Measurements from ENCODE around the gene NTRK2.

Gene NTRK2

DNA sequence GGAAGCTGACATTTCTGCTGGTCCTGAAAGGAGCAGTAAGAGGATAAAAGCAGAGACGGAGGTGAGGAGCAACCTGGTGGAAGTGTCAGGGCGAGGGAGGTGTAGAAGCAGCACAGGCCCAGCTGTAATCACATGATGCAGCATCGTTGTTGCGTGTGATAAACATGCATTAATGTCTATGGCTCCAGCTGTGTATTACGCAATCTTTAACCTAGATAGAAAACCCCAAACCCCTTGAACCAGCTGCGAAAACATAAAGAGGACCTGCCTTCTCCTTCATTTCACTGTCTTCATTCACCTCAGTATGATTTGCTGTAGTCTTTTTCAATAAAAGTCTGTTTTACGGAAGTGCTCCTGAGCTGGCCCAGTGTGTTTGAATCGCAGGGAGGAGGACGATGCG, 162.9 kb downstream of the NTRK2 start:
- DNase-seq (ENCODE audit: low read depth) = no peak
- TF ChIP-seq, protein P1, sequence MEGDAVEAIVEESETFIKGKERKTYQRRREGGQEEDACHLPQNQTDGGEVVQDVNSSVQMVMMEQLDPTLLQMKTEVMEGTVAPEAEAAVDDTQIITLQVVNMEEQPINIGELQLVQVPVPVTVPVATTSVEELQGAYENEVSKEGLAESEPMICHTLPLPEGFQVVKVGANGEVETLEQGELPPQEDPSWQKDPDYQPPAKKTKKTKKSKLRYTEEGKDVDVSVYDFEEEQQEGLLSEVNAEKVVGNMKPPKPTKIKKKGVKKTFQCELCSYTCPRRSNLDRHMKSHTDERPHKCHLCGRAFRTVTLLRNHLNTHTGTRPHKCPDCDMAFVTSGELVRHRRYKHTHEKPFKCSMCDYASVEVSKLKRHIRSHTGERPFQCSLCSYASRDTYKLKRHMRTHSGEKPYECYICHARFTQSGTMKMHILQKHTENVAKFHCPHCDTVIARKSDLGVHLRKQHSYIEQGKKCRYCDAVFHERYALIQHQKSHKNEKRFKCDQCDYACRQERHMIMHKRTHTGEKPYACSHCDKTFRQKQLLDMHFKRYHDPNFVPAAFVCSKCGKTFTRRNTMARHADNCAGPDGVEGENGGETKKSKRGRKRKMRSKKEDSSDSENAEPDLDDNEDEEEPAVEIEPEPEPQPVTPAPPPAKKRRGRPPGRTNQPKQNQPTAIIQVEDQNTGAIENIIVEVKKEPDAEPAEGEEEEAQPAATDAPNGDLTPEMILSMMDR (IDR thresholded peaks at IDR 0.05; ENCODE audit: low read depth, low read length, missing control alignments) = no peak
- in situ Hi-C loops (cut with HindIII; ENCODE audit: low sequenced_read_pairs) = no loop called here
- no peak overlapping the region for H3K4me3 ChIP-seq (ENCODE audit: low read depth, low read length)

DNA sequence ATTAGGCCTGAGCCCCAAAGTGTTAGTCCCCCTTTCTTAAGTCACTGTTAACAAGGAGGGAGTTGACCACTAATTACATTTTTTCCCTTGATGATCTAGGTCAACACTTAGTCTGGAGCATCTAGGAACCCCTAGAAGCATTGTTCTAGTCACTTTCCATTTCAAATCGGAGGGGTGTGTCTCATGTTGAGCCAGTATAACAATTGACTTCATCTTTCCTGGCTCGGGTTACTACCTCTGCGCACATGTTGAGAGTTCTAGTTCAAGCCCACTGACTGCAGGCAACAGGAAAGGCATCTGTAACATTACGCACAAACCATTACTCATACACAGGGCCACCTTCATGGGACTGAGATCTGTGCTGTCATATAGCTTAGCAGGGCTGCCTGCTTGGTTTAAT, 164.9 kb downstream of the NTRK2 start:
- H3K4me3 ChIP-seq (ENCODE audit: low read depth, low read length) = no peak overlapping the region
- no peak for DNase-seq (ENCODE audit: low read depth)
- in situ Hi-C loops (cut with HindIII; ENCODE audit: low sequenced_read_pairs) = no loop called here
- TF ChIP-seq, protein P1 (IDR thresholded peaks at IDR 0.05; ENCODE audit: low read depth, low read length, missing control alignments) = no peak

DNA sequence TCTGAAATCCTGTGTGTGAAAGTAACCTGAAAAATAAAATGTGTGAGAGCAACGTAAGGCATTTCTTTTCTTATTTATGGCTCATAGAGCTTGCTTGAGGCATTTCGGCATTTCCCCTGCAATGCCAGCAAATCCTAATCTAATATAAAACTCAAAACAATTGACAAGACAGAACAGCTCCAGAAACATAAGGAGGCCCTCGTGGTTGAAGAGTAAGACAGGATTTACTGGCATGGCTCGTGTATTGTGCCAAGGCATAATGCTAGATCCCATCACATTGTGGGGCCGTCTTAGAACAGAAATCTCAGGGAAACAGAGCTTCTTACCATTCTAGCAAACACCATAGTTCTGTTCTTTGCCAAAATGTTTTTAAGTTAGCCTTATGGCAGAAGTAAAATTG, 166.2 kb downstream of the NTRK2 start:
- no peak for DNase-seq (ENCODE audit: low read depth)
- no peak overlapping the region for H3K4me3 ChIP-seq (ENCODE audit: low read depth, low read length)
- TF ChIP-seq, protein P1 (IDR thresholded peaks at IDR 0.05; ENCODE audit: low read depth, low read length, missing control alignments) = no peak
- in situ Hi-C loops (cut with HindIII; ENCODE audit: low sequenced_read_pairs) = no loop called here

DNA sequence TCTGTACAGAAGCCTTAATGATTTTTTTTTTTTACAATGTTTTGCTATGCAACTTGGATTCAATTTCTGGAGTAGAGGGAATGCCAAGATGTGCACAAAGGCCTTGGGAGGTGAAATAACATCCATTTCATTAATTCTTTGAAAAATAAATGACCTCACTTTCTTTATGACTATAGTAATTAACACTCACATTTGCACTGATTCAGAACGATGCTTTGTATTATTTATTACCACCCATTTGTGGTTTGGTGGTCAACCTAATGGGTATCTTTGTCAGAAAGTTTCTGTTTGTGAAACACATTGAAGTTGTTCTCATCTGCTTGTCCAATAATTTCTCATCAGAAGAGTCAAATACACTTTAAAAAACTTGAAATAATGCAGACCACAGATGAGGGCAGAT, 169.3 kb downstream of the NTRK2 start:
- no peak for DNase-seq (ENCODE audit: low read depth)
- in situ Hi-C loops (cut with HindIII; ENCODE audit: low sequenced_read_pairs) = no loop called here
- H3K4me3 ChIP-seq (ENCODE audit: low read depth, low read length) = no peak overlapping the region
- TF ChIP-seq, protein P1 (IDR thresholded peaks at IDR 0.05; ENCODE audit: low read depth, low read length, missing control alignments) = no peak

DNA sequence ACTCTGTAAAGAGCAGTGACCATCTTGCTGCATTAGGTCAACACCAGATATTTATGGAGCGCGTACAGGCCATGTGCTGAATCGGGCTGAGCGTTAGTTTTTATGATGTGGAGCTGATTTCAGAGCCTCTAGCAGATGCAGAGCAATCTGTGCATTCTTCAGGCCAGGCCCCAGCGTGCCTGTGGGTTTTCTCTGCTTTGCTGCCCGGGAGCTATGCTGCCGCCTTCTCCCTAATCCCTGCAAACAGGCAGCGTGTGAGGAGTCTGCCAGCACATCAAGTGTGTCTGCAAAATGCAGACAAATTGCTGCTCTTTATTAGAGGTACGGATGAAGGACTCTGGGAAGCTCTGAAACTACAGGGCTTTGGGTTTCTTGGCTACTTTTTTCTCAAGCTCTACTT, 170.0 kb downstream of the NTRK2 start:
- DNase-seq (ENCODE audit: low read depth) = peak; percentile 57

DNA sequence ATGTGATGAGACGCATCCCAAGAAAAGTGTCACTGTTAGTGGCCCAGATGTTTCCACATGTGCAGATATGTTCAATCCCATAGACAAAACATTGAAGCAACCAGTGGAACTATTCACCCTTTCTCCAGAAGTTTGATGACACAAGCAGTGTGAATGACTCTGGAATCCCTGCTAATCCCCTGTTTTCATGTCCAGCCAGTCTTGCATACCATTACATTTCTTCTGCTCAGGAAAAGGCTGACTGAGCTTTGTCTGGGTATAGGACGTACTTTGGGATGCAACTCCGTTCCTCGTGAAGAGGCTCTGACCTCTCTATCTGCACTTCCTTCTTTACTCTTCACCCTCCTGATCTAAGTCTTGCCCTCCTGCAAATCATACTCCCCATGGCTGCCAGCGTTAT, 172.4 kb downstream of the NTRK2 start:
- TF ChIP-seq, protein P1 (IDR thresholded peaks at IDR 0.05; ENCODE audit: low read depth, low read length, missing control alignments) = no peak
- in situ Hi-C loops (cut with HindIII; ENCODE audit: low sequenced_read_pairs) = no loop called here
- no peak for DNase-seq (ENCODE audit: low read depth)
- no peak overlapping the region for H3K4me3 ChIP-seq (ENCODE audit: low read depth, low read length)

More for the DNA sequence above, 170.0 kb downstream of the NTRK2 start:
- TF ChIP-seq, protein P1 (IDR thresholded peaks at IDR 0.05; ENCODE audit: low read depth, low read length, missing control alignments) = no peak
- in situ Hi-C loops (cut with HindIII; ENCODE audit: low sequenced_read_pairs) = no loop called here
- H3K4me3 ChIP-seq (ENCODE audit: low read depth, low read length) = no peak overlapping the region
